Measurements from ENCODE around the gene LGALS3BP.

The LGALS3BP gene

GRCh38 chr17:79006794-79007503, 27.2 kb upstream of the LGALS3BP start:
- no peak for TF ChIP-seq CTCF (IDR thresholded peaks at IDR 0.05; ENCODE audit: low read depth, low read length, missing control alignments)
- no peak overlapping the region for H3K4me3 ChIP-seq (replicated peaks; ENCODE audit: low read depth, low read length)

GRCh38 chr17:79006046-79006445, 26.3 kb upstream of the LGALS3BP start:
- no peak for TF ChIP-seq CTCF (IDR thresholded peaks at IDR 0.05; ENCODE audit: low read depth, low read length, missing control alignments)
- no peak for DNase-seq (ENCODE audit: extremely low read depth, low read depth)
- H3K4me3 ChIP-seq (replicated peaks; ENCODE audit: low read depth, low read length) = no peak overlapping the region

More at GRCh38 chr17:79006794-79007503, 27.2 kb upstream of the LGALS3BP start:
- DNase-seq (ENCODE audit: extremely low read depth, low read depth) = no peak

- no peak for TF ChIP-seq CTCF (IDR thresholded peaks at IDR 0.05; ENCODE audit: low read depth, low read length, missing control alignments)
- DNase-seq (ENCODE audit: extremely low read depth, low read depth) = no peak
- H3K4me3 ChIP-seq (replicated peaks; ENCODE audit: low read depth, low read length) = no peak overlapping the region
Measured at GRCh38 chr17:79005063-79005861, 25.5 kb upstream of the LGALS3BP start.

GRCh38 chr17:79003661-79004411, 24.1 kb upstream of the LGALS3BP start:
- no peak for DNase-seq (ENCODE audit: extremely low read depth, low read depth)
- TF ChIP-seq CTCF (IDR thresholded peaks at IDR 0.05; ENCODE audit: low read depth, low read length, missing control alignments) = no peak

GRCh38 chr17:79002796-79003593, 23.3 kb upstream of the LGALS3BP start:
- DNase-seq (ENCODE audit: extremely low read depth, low read depth) = no peak
- no peak overlapping the region for H3K4me3 ChIP-seq (replicated peaks; ENCODE audit: low read depth, low read length)
- TF ChIP-seq CTCF (IDR thresholded peaks at IDR 0.05; ENCODE audit: low read depth, low read length, missing control alignments) = no peak

More at GRCh38 chr17:79003661-79004411, 24.1 kb upstream of the LGALS3BP start:
- no peak overlapping the region for H3K4me3 ChIP-seq (replicated peaks; ENCODE audit: low read depth, low read length)

- no peak for DNase-seq (ENCODE audit: extremely low read depth, low read depth)
- no peak overlapping the region for H3K4me3 ChIP-seq (replicated peaks; ENCODE audit: low read depth, low read length)
- TF ChIP-seq CTCF (IDR thresholded peaks at IDR 0.05; ENCODE audit: low read depth, low read length, missing control alignments) = no peak
Measured at GRCh38 chr17:79002291-79002690, 22.6 kb upstream of the LGALS3BP start.
